SW 1271 (cell line): ENCODE results near the gene TNFSF11.

Experiments used
- DNase-seq, 2 experiments: peaks; one replicate each; lab custom pipeline; 2025; lab: John Stamatoyannopoulos, UW

The TNFSF11 gene

DNA sequence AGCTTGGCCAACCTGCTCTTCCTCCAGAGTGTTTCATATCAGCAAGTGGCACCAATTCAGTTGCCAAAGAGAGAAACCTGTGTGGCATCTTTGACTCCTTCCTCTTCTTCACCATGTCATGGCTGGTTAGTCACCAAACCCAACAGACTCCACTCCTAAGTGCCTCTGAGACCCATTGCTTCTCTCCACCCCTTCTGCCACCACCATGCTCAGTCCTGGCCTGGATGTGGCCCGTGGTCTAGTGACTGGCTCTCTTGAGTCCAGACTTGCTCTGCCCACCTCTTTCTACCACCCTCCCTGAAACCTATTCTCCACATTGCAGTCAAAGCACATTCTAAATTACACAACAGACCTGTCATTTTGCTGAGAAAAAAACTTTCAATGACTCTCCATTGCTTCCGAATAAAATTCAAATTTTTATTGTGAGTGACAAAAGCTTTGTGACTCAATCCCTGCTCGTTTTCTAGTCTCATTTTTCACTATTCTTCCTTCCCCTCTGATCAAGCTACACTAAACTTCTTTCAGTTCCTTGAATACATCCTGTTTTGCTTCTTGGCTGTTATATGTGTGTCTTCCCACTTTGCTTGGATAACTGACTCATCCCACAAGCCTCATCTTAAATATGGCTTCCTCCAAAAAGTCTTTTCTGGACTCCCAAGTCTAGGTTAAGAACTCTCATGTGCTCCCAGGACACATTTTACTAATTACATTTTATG, 12.0 kb upstream of the TNFSF11 start:
- DNase-seq: no peak

DNA sequence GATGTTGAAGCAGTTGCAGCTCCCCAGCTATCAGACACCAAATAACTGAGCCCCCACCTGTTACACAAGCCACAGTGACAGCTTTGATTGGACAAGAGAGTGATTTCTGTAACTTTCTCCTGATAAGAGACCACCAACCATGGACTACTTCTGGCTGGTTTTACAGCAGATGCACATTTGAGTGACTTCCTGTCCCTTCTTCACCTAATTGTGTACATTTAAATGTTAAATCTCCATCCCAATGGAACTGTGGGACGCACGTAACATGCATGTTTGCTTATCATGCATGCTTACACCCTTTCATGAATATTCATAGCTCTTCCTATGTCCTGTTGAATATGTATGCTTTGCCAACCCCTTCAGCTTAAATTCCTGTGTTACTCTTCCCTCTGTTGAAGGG, 6.0 kb upstream of the TNFSF11 start:
- no peak for DNase-seq

DNA sequence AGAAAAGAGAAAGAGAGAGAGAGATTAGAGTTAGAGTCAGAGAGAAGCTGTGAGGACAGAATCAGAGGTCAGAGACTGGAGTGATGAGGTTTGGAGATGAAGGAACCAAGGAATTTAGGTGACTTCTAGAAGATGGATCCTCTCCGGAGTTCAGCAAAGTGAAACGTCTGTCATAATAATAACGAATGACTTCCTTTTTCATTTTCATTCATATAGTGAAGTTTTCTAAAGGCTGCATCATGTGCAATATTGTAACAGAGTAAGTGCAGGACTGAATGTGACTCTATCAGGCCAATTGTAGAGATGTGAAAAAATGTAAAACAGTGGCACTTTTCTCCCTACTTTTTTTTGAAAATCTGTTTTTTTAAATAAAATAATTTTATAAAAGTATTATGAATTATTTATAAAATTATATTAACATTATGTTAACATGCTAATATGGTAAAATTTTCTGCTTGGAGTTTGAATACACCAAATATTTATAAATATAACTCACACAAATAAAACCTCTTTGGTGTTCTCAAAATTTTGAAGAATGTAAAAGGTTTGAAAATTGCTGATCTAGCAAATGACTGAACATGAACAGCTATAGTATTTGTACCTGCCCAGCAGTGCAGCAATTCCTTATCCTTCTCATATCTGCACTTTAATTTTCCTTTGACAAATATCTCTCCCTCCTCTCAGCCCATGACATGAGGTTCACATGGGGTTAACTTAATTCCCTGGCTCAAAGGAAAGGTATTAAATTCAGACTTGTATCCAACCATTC, 4.2 kb upstream of the TNFSF11 start:
- DNase-seq: no peak

DNA sequence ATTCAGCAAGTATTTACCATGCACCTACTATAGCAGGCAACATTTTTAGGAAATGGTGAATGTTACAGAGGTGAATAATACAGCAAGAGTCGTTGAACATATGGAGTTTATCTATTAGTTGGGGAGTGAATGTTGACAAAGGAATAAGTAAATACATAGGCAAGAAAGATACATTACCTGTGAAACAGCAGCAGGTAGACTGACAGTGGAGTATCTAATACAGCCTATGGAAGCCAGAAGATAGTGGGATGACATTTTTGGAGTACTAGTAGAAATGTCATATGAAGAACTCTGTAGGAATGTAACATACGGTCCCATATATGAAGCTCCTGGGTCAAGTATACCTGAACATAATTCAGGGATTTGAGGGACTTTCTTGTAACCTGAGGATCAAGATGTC, 2.1 kb upstream of the TNFSF11 start:
- no peak for DNase-seq

DNA sequence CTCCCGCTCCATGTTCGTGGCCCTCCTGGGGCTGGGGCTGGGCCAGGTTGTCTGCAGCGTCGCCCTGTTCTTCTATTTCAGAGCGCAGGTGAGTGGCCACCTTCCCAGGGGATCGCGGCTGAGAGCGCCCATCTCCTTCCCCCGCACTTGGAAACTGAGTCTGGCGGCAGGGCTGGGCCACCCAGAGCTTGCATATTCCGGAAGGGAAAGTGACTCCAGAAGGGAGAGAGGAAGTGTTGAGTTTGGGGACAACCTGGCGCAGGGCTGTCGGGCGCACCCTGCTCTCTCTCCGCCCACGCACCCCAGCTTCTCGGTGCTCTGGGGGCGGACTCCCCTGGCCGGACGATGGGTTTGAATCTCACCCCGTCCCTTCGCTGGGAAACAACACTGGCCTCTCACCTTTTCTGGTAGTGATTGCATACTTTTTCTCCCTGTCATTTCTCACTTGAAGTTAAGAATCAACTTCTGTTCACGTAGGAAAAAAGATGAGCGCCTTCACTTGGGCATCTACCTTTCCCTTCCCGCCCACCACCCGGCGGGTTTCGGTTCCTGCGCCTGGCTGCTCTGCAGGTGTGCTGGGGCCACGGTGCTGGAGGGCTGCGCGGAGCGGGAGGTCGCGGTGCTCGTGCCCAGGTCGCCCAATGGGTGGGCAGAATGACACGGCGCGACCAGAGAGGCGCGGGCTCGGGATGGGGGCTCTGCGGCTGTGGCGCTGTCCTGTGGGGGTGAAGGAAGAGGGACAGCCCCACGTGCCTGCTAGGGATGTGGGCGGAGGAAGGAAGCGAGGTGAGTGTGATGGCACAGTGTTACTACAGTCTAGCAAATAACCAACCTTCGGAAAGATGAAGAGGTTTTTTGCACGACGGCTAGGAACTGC, 721 bp downstream of the TNFSF11 start:
- DNase-seq: no peak

DNA sequence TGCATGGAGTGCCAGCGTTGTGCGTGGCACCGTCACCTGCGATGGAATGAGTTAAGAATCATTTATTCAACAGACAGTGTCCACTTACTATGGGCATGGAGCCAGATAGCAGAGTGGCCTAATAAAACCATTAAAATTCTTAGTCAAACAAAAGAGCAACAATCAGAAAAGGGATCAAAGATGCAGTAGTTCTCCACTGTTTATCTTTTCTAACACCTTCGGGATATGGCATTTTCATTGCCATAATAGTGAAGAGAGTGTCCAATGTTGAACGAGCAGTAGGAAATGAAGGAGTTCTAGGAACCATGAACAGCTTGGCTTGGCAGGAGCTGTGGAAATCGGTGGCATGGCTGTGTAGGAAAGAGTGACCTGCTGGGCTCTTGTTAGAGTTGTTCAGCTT, 2.0 kb downstream of the TNFSF11 start:
- DNase-seq: no peak

DNA sequence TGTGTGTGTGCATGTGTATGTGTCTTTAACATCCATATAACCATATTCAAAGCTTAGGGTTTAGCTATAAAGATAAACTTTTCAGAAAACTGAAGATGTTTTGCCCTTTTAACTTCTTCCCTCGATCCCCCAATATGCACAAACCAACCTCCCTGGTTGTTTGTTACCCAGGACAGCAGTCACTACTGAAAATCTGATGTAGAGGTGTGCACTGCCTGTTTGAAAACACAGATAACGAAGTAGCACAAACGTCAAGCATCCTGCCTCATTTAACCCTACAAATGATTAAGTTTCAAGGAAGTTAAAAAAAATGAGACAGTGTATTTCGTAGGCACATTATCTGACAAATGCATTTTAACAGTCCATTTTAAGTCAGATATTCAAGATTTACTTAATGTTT, 3.6 kb downstream of the TNFSF11 start:
- no peak for DNase-seq

DNA sequence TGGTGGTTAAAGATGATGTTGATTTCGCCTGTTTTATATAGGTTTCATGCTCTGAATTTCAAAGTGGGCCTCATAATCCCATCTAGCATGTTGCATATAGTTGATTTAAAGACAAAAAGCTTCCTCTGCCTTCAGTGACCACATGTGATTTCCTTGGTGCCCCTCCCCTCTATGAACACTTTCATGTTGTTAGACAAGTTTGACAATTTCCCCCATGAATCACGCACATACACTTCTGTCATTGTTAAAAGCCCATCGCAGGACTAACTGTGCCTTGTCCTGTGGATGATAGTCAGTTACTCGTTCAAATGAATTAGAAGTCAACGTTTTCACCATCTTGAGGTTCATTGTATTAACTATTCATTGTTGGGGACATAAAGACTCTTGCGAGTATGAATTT, 6.7 kb downstream of the TNFSF11 start:
- no peak for DNase-seq

DNA sequence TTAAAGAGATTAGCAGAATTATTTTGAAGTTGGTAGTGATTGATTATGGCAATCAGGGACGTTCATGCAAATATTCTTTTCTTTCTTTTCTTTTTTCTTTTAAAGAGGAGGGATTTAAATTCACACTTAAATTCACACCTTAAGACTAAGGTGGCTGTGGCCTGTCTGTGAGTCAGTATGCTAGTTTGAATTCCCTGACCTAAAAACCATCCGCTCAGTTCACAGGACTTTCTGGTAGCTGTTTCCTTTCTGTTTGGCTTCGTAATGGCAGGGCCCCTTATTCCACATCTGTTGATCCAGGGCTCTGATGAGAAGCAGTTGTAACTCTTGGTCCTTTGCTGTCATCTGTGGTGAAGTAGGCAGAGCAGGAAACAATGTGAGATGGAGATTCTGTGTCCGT, 7.5 kb downstream of the TNFSF11 start:
- no peak for DNase-seq

DNA sequence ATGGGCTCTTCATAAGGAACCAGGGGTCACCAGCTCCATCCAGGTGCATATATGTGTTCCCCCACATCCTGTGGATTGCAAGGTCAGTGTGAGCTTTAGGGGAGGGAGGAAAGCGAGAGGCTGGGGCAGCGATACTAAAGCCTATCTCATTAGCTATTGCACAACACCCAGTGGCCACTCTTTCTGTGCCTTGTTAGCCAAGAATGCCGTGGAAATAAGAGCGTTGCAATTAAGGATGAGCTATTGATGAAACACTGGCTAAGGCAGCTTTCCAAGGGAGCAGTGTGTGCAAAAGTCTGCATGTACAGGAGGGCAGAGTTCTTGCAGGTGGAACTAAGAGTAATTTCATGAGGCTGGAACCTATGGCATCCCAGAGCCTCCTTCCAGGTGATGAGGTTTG, 17.6 kb downstream of the TNFSF11 start:
- no peak for DNase-seq

DNA sequence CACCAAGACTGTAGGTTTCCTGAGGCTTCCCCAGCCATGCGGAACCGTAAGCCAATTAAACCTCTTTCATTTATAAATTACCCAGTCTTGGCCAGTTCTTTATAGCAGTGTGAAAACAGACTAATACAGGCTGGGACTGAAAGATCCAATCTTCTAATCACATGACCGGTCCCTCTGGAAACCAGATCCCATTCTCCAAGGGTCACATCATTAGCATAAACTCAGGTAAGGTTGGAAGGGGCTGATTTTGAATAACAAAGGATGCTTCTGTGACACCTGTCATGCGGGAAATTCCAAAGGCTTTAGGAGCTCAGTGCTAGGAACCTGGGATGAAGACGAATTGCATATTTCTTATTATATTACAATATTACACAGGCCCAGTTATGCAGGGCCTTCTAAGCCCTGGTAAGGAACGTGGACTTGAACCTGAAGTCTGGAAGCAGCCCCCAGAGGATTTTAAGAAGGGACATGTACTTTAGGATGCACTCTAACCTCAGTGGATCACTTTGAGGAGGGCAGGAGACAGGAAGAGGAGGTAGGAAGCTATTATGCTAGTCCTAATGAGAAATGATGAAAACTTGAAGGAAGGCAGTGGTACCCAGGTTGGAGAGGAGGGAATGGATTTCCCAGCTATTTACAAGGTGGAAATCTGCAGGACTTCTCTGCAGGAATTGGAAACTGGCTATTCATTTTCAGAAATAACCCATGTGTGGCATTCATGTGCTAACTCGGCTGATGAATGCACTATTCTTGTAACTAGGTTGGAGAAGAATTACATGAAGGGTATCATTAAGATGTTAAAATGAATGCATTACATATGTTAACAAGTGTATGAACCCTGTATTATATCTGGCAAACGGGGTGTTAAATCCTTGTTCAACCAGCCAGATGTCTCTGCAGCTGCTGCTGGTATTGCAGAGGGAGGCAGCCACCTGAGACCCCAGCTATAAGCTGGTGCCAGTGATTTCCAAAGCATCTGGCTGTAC, 19.3 kb downstream of the TNFSF11 start:
- no peak for DNase-seq

DNA sequence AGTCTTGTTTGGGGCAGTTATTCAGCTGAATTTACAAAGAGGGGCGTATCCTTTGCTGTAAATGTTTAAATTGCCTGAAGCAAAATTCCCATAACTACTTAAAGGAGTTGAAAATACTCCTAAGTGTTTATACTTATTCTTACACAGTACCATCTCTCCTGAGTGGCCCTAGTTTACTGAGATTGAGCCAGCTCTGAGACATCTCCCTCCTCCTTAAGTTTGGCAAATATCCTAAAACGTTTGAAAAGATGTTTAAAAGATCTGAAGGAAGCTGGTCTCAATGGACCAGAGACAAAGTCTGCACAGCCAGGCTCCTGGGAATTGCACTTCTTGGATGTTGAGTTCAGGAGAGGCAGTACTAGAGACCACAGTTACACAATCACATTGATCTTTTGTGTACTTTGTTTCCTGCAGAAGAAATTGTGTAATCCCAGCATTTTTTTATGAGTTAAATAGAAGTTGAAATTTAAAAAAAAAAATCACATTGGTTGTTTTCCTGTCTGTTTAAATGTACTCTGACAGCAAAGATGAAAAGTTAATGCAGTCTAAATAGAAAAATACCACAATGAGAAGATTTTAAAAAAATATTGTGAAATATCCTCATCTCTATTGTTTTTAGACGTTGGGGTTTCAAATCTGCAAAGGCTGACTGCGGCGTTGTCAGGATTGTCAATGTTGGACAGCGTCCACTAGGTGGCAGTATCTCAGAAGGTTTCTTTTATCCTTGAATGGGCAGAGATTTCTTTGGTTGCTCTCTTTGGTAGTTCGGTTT, 20.7 kb downstream of the TNFSF11 start:
- peak in 1 of 2 experiments; percentile 56 for DNase-seq

DNA sequence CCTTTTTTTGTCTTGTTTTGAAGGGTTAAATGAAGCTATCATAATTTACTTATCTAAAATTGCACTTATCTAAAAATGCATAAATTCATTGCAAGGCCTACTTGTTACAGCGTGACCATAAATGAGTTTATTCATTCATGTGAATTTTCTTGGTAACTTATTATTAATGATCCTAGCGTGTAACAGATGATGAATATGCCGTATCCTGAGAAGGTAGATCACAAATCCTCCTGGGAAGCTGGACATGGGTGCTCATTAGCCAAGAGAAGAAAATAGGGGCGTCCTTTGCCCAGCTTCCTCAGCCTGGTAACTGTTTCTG, 21.3 kb downstream of the TNFSF11 start:
- no peak for DNase-seq

DNA sequence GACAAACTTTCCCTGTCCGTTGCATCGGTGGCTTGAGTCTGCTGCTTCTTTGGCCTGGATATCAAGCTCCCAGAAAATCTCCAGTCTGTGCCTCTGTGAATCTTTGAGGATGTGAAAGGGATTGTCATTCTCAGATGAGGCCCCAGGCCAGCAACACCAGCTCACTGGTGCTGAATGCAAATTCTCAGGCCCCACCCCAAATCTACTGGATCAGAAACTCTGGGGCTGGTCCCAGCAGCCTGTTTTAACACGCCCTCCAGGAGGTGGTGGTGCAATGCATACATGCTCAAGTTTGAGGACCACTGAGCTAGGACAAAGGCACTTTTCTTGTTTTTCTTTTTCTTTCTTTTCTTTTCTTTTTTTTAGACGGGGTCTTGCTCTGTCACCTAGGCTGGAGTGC, 23.6 kb downstream of the TNFSF11 start:
- DNase-seq: no peak

DNA sequence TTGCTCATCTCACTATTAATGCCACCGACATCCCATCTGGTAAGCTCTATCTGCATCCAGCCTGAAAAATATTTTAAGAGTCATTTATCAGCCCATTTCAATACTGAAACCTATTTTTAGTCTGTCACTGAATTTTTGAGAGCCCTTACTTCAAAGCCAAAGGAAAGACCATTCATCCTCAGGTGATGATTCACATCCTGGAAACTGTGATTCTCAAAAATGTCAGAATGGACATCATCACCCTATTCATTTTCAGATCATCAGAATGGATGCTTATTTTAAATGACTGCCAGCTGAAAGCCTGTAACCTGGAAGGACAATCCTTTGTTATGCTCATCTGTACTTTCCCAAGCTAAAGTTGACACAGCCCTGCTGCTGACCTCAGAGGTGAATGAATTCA, 27.0 kb downstream of the TNFSF11 start:
- no peak for DNase-seq

DNA sequence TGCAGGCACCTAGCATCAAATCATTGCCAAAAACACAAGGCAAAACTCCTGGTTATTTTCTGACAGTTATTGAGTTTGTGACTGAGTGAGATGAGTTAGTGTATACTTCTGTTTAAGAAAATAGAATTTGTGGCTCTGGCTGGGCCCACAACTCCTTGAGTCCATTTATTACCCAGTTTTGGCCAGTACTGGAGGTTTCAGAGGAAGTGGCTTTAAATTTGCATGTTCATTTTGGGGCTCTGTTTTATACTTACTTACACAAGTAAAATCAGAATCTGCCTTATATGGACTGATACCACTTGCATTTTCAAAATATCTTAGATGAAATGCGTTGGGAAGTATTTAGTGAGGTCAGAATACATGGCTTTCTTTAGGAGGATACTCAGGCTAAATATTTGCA, 29.0 kb downstream of the TNFSF11 start:
- no peak for DNase-seq

DNA sequence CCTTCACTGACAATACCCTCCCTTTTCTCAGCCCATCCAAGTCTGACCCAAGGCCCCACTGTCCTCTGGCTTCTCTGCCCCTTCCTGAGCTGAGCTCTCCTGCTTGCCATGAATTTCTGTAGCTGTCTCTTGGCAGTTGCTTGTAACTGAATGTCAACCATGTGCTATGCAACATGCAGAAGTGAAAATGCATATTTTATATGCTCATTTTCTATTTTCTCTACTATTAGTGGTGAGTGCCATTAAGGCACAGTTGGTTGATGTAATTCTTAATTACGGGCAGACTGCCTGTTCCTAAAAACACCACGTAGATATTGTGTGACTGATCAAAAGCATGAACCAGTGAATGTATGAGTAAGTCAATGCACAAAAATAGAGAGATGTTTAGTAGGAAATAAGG, 29.6 kb downstream of the TNFSF11 start:
- DNase-seq: no peak

DNA sequence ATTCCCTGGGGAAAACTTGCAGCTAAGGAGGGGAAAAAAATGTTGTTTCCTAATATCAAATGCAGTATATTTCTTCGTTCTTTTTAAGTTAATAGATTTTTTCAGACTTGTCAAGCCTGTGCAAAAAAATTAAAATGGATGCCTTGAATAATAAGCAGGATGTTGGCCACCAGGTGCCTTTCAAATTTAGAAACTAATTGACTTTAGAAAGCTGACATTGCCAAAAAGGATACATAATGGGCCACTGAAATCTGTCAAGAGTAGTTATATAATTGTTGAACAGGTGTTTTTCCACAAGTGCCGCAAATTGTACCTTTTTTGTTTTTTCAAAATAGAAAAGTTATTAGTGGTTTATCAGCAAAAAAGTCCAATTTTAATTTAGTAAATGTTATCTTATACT, 33.6 kb downstream of the TNFSF11 start:
- no peak for DNase-seq

DNA sequence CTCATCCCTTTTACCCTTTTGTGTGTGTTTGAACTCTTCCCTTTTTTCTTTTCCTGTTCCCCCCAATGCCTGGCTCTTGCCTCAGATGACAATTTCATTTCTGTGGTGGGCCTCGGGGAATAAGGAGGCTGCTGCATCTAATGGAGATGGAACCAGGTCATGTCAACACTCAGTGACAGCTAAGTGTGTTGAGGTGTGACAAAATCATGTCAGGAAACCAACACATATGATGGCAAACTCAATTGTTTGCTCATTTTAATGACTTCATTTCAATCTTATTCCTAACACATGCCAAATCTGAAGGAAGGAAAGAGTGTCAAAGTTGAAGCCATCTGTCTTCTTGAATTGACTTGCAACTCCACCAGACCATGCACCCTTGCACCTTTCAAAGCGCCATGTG, 36.7 kb downstream of the TNFSF11 start:
- no peak for DNase-seq

DNA sequence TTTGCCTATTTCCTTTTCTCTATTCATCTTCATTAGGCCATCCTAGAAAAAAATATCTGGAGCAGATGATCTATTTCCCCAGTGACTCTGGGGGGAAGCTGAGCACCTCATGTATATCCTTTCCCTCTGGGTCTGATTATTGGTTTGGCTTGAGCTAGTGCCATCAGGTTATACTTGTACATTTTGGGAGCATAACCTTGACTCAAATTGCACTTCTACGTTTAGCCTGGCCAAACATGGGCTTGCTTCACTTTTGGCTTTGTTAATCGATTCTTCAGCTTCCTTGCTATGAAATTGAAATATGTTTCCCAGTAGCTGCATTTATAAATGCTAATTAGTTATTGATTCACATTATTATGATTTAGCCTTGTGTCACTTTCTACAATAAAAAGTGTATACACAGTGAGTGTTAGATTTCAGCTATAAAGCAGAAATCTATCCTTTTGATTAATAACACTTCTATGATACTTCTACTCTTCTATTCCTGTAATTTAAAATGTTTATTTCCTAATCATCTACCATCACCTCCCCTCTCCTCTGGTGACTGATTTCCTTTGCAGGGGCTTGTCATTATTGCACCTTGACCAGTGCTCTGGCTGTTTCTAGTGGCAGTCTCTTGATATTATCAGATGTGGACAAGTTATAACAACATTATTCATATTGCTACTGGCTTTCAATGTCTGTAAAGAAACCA, 37.3 kb downstream of the TNFSF11 start:
- no peak for DNase-seq
